AG08396 (cell line): ENCODE data around the gene NEU3.
"Not testable (repeated sequence)": the region's sequence is repeated elsewhere in the genome, so short reads cannot be mapped to it uniquely, and the experiment has no call there.

Source experiments
- DNase-seq: peaks from one replicate; pipeline ENCODE4 v3.0.0; 2012; ENCODE audit warnings: low spot score, mixed read lengths

Gene NEU3

DNA sequence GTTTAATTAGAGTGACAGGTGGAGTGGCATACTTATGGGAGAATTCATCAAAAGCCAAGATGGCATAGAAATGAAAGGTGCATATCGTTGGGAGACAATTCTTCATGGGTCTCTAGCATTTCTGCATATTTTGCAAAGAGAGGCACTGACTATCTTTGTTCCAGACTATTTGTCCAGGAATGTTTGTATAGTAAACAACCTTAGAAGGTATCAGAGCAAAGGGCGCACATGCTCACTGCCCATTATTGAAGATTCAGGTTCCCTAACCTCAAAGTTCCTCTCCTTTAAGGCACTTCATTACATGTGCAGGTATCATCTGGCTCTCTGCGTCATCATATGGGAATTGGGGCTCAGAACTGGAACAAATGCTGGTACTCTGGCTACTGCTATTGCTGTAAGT, 4.7 kb upstream of the NEU3 start:
- DNase-seq: no peak

DNA sequence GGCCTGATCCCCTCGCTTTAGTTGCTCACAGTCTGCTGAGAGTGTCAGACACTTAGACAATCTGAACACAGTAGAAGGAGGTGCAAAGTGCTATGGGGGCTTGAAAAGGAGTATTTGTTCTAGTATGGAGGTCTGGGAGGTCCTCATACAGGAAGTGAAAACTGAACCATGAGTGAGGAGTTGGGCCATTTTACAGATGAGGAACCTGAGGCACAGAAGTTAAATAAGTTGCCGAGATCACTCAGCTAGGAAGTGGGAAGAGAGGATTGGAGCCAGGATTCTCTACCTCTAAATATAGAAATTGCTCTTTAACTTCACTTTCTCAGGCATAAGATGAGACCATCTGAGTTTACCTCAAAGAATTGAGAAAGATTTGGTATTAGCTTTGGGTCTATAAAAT, 4.0 kb upstream of the NEU3 start:
- no peak for DNase-seq

DNA sequence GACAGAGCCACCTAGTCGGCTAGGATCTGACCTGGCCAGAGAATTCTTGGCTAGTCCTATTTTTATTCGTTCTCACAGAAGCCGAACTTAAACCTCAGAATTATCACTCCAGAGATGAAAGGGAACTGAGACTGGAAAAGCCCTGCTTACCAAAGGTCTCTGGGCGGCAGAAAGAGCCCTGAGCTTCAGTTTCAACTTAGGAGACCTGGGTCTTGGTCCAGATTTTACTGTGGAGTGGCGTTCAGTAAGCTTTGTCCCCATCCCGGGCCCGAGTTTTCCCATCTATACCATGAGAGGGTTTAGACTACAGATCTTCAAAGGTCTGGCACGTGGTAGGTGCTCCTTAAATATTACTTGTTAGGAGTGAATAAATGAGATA, 516 bp downstream of the NEU3 start:
- peak; percentile 36 for DNase-seq

- not testable (repeated sequence) for DNase-seq
These were observed 1.4 kb downstream of the NEU3 start for GRCh38 chr11:74990150-74990549.

- no peak for DNase-seq
These were observed 2.2 kb downstream of the NEU3 start for GRCh38 chr11:74990941-74991340.

- DNase-seq: no peak
These were observed 4.1 kb downstream of the NEU3 start for GRCh38 chr11:74992852-74993251.

GRCh38 chr11:75000975-75001354, 12.2 kb downstream of the NEU3 start:
- no peak for DNase-seq

DNA sequence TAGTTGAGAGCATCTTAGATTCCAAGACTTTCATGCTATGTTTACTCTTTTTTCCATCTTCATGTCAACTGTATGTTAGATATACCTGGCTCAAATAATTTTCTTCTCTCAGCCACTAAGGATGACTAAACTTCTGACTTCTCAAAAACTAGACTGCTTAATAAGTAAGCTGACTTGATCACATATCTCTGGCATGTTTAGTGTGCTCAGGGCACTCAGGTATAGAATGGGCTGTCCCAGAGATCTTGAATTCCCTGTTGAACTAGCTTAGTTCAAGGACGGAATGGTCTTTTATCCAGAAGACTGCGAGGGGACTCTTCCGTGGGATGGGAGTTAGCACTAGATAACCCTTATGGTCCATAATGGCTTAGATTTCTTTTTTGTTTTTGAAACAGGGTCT, 13.0 kb downstream of the NEU3 start:
- no peak for DNase-seq

GRCh38 chr11:75002516-75002915, 13.8 kb downstream of the NEU3 start:
- DNase-seq: no peak

DNA sequence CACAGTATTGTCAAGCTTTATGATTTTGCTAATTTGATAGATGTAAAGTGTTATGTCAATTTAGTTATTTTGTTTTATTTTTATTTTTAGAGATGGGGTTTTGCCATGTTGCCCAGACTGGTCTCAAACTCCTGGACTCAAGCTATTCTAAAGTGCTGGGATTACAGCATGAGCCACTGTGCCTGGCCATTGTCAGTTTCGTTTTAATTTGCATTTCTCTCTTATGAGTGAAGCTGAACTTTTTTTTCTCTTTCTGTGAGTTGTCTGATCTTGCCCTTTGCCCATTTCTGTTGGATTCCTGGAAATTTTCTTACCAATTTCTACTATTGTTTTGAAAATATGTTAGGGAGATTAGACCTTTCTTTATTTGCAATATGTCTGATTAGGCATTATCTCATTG, 15.5 kb downstream of the NEU3 start:
- DNase-seq: no peak

- DNase-seq: no peak
These were observed 22.6 kb downstream of the NEU3 start for GRCh38 chr11:75011357-75011756.

GRCh38 chr11:75011872-75012271, 23.1 kb downstream of the NEU3 start:
- DNase-seq: no peak

GRCh38 chr11:75013051-75013450, 24.3 kb downstream of the NEU3 start:
- DNase-seq: no peak

GRCh38 chr11:75014129-75014528, 25.4 kb downstream of the NEU3 start:
- DNase-seq: peak; percentile 85

- DNase-seq: not testable (repeated sequence)
These were observed 30.5 kb downstream of the NEU3 start for GRCh38 chr11:75019200-75019599.

DNA sequence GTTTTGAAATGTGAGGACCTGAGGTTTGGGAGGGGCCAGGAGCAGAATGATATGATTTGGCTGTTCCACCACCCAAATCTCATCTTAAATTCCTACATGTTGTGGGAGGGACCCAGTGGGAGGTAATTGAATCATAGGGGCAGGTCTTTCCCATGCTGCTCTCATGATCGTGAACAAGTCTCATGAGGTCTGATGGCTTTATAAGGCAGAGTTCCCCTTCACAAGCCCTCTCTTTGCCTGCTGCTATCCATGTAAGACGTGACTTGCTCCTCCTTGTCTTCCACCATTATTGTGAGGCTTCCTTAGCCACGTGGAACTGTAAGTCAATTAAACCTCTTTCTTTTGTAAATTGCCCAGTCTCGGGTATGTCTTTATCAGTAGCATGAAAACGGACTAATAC, 31.6 kb downstream of the NEU3 start:
- not testable (repeated sequence) for DNase-seq

GRCh38 chr11:75022296-75022695, 33.6 kb downstream of the NEU3 start:
- no peak for DNase-seq

DNA sequence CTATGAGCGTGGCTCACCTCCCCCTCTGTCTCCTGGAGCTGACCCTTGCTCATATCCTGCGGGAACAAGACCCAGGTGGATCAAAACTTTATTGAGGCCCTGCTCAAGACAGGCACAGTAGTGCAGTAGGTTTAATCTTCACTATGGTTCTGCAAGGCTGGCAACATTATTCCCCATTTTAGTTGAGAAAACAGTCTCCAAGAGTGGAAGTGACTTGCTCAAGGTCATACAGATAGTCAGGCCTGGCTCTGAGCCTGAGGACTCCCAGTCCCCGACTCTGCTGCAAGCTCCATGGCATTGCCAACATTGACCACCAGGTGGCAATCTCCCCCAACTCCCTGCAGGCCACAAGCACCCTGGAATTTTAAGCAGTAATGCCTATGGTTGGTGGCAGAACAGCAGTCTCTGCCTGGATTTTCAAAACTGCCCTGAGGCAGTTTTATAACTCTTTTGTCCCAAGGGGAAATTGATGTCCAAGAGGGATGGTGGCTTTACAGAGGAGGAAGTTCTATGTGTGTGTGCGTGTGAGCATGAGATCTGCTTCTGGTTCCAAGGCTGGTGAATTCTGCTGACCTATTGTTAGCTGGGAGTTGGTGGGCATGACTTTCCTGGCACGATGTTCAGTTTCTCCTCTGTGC, 34.1 kb downstream of the NEU3 start:
- DNase-seq: peak; percentile 86

- no peak for DNase-seq
These were observed 34.8 kb downstream of the NEU3 start for GRCh38 chr11:75023446-75024067.

GRCh38 chr11:75024068-75024449, 35.3 kb downstream of the NEU3 start:
- DNase-seq: no peak

GRCh38 chr11:75024764-75025211, 36.1 kb downstream of the NEU3 start:
- DNase-seq: no peak

GRCh38 chr11:75025561-75025960, 36.8 kb downstream of the NEU3 start:
- no peak for DNase-seq

- DNase-seq: no peak
These were observed 39.6 kb downstream of the NEU3 start for GRCh38 chr11:75028321-75028720.

DNA sequence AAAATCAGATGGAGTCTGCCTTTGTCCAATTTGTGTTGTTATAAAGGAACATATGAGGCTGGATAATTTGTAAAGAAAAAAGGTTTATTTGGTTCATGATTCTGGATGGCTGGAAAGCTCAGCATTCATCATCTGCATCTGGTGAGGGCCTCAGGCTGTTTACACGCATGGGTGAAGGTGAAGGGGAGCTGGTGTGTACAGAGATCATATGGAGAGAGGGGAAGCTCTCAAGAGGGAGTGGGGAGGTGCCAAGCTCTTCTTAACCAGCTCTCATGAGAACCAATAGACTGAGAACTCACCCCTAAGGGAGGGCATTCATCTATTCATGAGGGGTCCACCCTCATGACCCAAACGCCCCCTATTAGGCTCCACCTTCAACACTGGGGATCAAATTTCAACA, 40.0 kb downstream of the NEU3 start:
- no peak for DNase-seq
